Activated CD8-positive, alpha-beta T cell treated with anti-CD3 and anti-CD28 coated beads for 36 hours (primary cell): ENCODE results near the gene PDK3. TPM values are rescaled to one million over a fixed set of nuclear protein-coding genes. Genes with fewer than 3 reads are reported as not detected.
A peak's percentile ranks its signal among the peaks of the same experiment; 100 is the strongest.

Source experiments
- ATAC-seq: fragments of 200-7000 bp; cut with Tn5 transposase; one replicate; pipeline ENCODE4 v1.10.0; 2021; ENCODE audit warnings: mild to moderate bottlenecking, moderate library complexity
- CTCF ChIA-PET: fragments of 350-600 bp; sonication (Branson Sonifier 250); formaldehyde crosslinking; loops from one replicate; lab custom pipeline; 2021; ENCODE audit warnings: antibody characterized with exemption; lab: Charles Lee
- POLR2A ChIA-PET: fragments of 350-600 bp; sonication (Branson Sonifier 250); formaldehyde crosslinking; loops from one replicate; lab custom pipeline; 2021; ENCODE audit warnings: antibody characterized with exemption; lab: Charles Lee
- DNase-seq: peaks from one replicate; pipeline ENCODE4 v3.0.0-alpha.2; 2020
- H3K27ac Mint-ChIP-seq: one replicate; pipeline ENCODE4 v1.8.0; 2021; ENCODE audit warnings: mild to moderate bottlenecking, mixed read lengths
- H3K27me3 Mint-ChIP-seq: one replicate; pipeline ENCODE4 v1.8.0; 2021; ENCODE audit warnings: mixed read lengths
- H3K36me3 Mint-ChIP-seq: one replicate; pipeline ENCODE4 v1.8.0; 2021; ENCODE audit warnings: low read depth, mixed read lengths
- H3K4me1 Mint-ChIP-seq: one replicate; pipeline ENCODE4 v1.8.0; 2021; ENCODE audit warnings: low read depth, mixed read lengths
- H3K4me3 Mint-ChIP-seq: one replicate; pipeline ENCODE4 v1.8.0; 2021; ENCODE audit warnings: mild to moderate bottlenecking, moderate library complexity, mixed read lengths
- H3K9me3 Mint-ChIP-seq: one replicate; pipeline ENCODE4 v1.8.0; 2021; ENCODE audit warnings: mixed read lengths
- intact Hi-C: fragments of 100-400 bp; cut with micrococcal nuclease; formaldehyde crosslinking; loops from one replicate; pipeline ENCODE4 v1.10.0; 2022
- total RNA-seq, 2 experiments: library from RNA; stranded (reverse); gene quantifications; one replicate each; pipeline ENCODE4 v1.2.3, GENCODE V29; 2021
- TF ChIP-seq, protein P1 (sequence below): fragments of 200-600 bp; IDR thresholded peaks from one replicate; pipeline ENCODE4 v1.8.0; 2022; ENCODE audit warnings: antibody characterized with exemption, mild to moderate bottlenecking

PDK3 gene
- total RNA-seq, 2 experiments from 2014 or later, result 46.4 to 50.8 TPM

DNA sequence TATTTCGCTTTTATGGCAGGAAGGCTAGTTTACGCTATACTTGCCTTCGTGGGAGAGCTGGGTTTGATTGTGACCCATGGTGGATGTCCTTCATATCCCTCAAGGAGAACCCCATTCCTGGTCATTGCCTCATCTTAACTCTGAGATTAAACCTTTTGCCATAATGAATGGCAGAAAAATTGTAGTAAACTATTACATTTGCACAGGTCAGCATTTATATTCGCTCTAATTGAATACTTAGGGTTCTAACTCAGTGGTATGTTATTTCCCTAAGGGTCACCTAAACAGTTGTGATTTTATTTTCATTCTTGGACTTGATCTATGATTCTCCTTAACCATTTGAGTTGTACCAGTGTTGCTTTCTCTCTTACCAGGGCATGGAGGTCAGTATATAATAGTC is 13.4 kb downstream of the PDK3 start:
- Mint-ChIP-seq H3K4me3 (peak overlapping the region; percentile 74), H3K27ac (peak overlapping the region; percentile 96), H3K27me3 (no peaks in the 10 kb centered on the region), H3K9me3 (peaks cover 9% of the 10 kb centered on the region), H3K4me1 (peaks cover 64% of the 10 kb centered on the region), H3K36me3 (peaks cover 12% of the 10 kb centered on the region)
- no peak for DNase-seq
- ATAC-seq, result no peak
- ChIA-PET POLR2A (interaction anchor here (1.9 kb wide), 1 partner anchor 12 kb away, joined by 8 read pairs; no protein-coding TSS in a partner anchor), CTCF (interaction anchor here (2.3 kb wide), 1 partner anchor 11 kb away, joined by 7 read pairs; no protein-coding TSS in a partner anchor)
- TF ChIP-seq, protein P1, sequence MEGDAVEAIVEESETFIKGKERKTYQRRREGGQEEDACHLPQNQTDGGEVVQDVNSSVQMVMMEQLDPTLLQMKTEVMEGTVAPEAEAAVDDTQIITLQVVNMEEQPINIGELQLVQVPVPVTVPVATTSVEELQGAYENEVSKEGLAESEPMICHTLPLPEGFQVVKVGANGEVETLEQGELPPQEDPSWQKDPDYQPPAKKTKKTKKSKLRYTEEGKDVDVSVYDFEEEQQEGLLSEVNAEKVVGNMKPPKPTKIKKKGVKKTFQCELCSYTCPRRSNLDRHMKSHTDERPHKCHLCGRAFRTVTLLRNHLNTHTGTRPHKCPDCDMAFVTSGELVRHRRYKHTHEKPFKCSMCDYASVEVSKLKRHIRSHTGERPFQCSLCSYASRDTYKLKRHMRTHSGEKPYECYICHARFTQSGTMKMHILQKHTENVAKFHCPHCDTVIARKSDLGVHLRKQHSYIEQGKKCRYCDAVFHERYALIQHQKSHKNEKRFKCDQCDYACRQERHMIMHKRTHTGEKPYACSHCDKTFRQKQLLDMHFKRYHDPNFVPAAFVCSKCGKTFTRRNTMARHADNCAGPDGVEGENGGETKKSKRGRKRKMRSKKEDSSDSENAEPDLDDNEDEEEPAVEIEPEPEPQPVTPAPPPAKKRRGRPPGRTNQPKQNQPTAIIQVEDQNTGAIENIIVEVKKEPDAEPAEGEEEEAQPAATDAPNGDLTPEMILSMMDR, result no peak
- intact Hi-C loops, result no loop called here

DNA sequence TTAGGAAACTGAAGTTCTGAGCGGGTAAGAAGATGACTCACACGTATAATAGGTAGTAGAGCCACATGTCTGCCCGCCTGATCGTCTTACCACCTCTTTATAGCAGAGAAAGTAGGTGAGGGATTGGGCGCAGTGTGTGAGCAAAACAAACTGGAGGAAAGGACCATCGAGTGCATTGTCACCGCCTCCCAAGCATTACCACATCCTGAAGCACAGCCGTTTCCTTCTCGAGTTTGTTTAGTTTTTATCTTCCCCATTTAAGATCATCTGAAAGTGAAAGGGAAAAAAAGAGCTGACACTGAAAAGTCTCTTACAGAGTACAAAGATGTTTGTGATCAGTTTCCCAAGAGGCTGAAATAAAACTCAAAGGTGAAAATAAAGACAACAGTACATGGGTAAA is 14.8 kb downstream of the PDK3 start:
- H3K36me3 Mint-ChIP-seq, result peaks cover 12% of the 10 kb centered on the region
- intact Hi-C loops, result loop anchor here (2.0 kb wide), 1 partner anchor 15 kb away; the partner anchor contains the start of gene PDK3
- peak overlapping the region; percentile 96 for H3K27ac Mint-ChIP-seq
- peak; percentile 86 for DNase-seq
- TF ChIP-seq, protein P1, result no peak
- peaks cover 9% of the 10 kb centered on the region for H3K9me3 Mint-ChIP-seq
- ATAC-seq, result peak; percentile 96
- H3K4me1 Mint-ChIP-seq, result peaks cover 65% of the 10 kb centered on the region
- H3K27me3 Mint-ChIP-seq, result no peaks in the 10 kb centered on the region
- ChIA-PET POLR2A (interaction anchor here (0.6 to 1.9 kb wide), 2 partner anchors 10 to 13 kb away, joined by 3 to 8 read pairs; no protein-coding TSS in a partner anchor), CTCF (interaction anchor here (1.2 to 3.2 kb wide), 4 partner anchors 13 to 109 kb away, joined by 4 to 12 read pairs (median 7); no protein-coding TSS in a partner anchor)
- peak overlapping the region; percentile 74 for H3K4me3 Mint-ChIP-seq

DNA sequence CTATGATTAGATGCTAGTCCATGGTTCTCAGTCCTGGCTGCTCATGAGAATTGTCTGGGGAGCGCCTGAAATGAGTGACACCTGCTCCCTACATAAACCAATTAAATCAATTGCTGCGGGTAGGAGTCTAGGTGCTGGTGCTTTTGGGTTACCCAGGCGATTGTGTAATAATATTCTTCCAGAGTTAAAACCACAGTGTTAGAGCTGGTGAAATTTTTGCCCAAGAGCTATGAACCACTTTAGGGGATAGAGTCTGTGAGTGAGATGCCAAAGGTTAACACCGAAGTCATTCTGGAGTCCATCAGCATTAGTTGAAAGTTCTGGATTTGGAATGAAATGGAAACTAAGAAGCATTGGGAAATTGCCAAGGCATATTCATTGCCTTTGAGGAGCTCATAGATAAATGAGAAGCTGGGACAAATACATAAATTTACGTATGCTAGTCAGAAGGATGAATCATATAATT is 15.3 kb downstream of the PDK3 start:
- DNase-seq (peak; percentile 9), ATAC-seq (peak; percentile 14)
- intact Hi-C loops, result loop anchor here (2.0 kb wide), 1 partner anchor 16 kb away; the partner anchor contains the start of gene PDK3
- POLR2A ChIA-PET, result interaction anchor here (0.6 kb wide), 1 partner anchor 11 kb away, joined by 3 read pairs; no protein-coding TSS in a partner anchor
- TF ChIP-seq, protein P1, result no peak
- peaks cover 12% of the 10 kb centered on the region for H3K36me3 Mint-ChIP-seq
- H3K4me3 Mint-ChIP-seq, result peak overlapping the region; percentile 74
- H3K9me3 Mint-ChIP-seq, result peaks cover 9% of the 10 kb centered on the region
- peak overlapping the region; percentile 96 for H3K27ac Mint-ChIP-seq
- no peaks in the 10 kb centered on the region for H3K27me3 Mint-ChIP-seq
- CTCF ChIA-PET, result interaction anchor here (1.2 to 3.2 kb wide), 4 partner anchors 14 to 109 kb away, joined by 4 to 12 read pairs (median 7); no protein-coding TSS in a partner anchor
- peaks cover 65% of the 10 kb centered on the region for H3K4me1 Mint-ChIP-seq

DNA sequence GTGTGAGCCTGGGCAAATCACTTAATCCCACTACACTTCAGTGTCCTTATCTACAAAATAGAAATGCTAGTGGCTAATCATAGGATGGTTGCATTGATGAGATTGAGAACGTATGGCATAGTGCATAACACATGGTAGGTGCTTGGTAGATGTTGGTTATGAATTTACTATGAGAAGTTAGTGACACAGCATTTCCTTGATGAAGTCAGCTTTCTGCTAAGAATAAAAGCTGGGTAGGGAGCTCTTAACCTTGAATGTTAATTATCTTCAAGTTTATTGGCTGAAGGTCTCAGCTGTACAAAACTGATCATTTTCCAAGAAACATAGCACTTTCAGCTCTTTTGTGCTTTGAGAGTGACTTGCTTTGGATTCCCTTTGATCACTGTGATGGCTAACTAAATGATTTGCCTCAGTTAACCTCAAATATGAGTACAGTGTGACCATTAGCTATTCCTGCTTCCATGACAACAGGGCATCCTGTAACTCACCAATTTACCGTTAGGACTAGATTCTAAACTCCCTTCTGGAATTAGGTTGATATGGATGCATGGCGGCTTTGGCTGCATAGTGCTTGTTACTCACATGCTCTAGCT is 17.8 kb downstream of the PDK3 start:
- peaks cover 9% of the 10 kb centered on the region for H3K9me3 Mint-ChIP-seq
- no peak for DNase-seq
- no peak for ATAC-seq
- peaks cover 15% of the 10 kb centered on the region for H3K36me3 Mint-ChIP-seq
- H3K4me3 Mint-ChIP-seq, result no peak overlapping the region
- TF ChIP-seq, protein P1, result no peak
- intact Hi-C loops, result no loop called here
- ChIA-PET POLR2A (no interaction called here), CTCF (interaction anchor here (1.3 to 3.2 kb wide), 2 partner anchors 15 to 87 kb away, joined by 3 to 12 read pairs; no protein-coding TSS in a partner anchor)
- peaks cover 55% of the 10 kb centered on the region for H3K4me1 Mint-ChIP-seq
- H3K27me3 Mint-ChIP-seq, result no peaks in the 10 kb centered on the region
- H3K27ac Mint-ChIP-seq, result peak overlapping the region; percentile 66

DNA sequence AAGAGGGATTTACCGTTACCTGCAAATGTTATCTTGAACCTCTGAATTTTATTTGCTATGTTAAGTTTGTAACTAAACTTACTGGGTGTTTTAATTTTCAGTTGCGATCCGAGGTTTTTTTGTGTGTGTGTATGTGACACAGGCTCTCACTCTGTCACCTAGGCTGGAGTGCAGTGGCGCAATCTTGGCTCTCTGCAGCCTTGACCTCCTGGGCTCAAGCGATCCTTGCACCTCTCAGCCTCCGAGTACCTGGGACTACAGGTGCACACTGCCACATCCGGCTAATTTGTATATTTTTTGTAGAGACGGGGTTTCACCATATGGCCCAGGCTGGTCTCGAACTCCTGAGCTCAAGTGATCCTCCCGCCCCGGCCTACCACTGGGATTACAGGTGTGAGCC is 18.5 kb downstream of the PDK3 start:
- DNase-seq, result no peak
- H3K9me3 Mint-ChIP-seq, result peaks cover 9% of the 10 kb centered on the region
- ATAC-seq, result no peak
- ChIA-PET CTCF (interaction anchor here (1.3 kb wide), 1 partner anchor 14 kb away, joined by 3 read pairs; no protein-coding TSS in a partner anchor), POLR2A (no interaction called here)
- H3K4me1 Mint-ChIP-seq, result peaks cover 50% of the 10 kb centered on the region
- intact Hi-C loops, result no loop called here
- H3K27ac Mint-ChIP-seq, result peak overlapping the region; percentile 14
- TF ChIP-seq, protein P1, result no peak
- peaks cover 15% of the 10 kb centered on the region for H3K36me3 Mint-ChIP-seq
- H3K4me3 Mint-ChIP-seq, result no peak overlapping the region
- H3K27me3 Mint-ChIP-seq, result no peaks in the 10 kb centered on the region
